Prostate gland (tissue), 2 donors: Measurements from ENCODE around the gene DLL1. TPM values are rescaled to one million over a fixed set of nuclear protein-coding genes. Genes with fewer than 3 reads are reported as not detected.

Experiments used
- DNase-seq: peaks from one replicate; pipeline ENCODE4 v3.0.0-alpha.2; 2019; ENCODE audit warnings: low spot score
- H3K27ac ChIP-seq, 2 donors: fragments of 200-600 bp; sonication (generic); 2 replicates each; pipeline ENCODE4 v1.5.1; 2017 to 2019
- H3K27me3 ChIP-seq: fragments of 200-600 bp; sonication (generic); replicated peaks from 2 replicates; pipeline ENCODE4 v1.5.1; 2019; ENCODE audit not compliant: insufficient read depth
- H3K36me3 ChIP-seq, 2 donors: fragments of 200-600 bp; sonication (generic); 1 replicate in 1 of 2; 2 replicates in 1 of 2; pipeline versions ENCODE4 v1.5.1 to v1.8.1; 2017 to 2019
- H3K4me1 ChIP-seq: fragments of 200-600 bp; sonication (generic); replicated peaks from 2 replicates; pipeline ENCODE4 v1.5.1; 2019
- H3K4me3 ChIP-seq, 2 donors: fragments of 200-600 bp; sonication (generic); 2 replicates each; pipeline ENCODE4 v1.5.1; 2017 to 2019
- H3K9me3 ChIP-seq: fragments of 200-600 bp; sonication (generic); 2 replicates; pipeline ENCODE4 v1.5.1; 2017
- POLR2A ChIP-seq: fragments of 450-650 bp; IDR thresholded peaks from one replicate; pipeline ENCODE4 v1.6.1; 2016; ENCODE audit warnings: antibody characterized with exemption, mild to moderate bottlenecking
- POLR2AphosphoS5 ChIP-seq: sonication (generic); formaldehyde crosslinking; IDR thresholded peaks from one replicate; pipeline ENCODE4 v1.6.1; 2017; ENCODE audit warnings: antibody characterized with exemption
- WGBS: methylation state at CpG from one replicate; pipeline ENCODE4 v1.1.5; 2018; 5-methylcytosine and 5-hydroxymethylcytosine counted together
- intact Hi-C: fragments of 100-400 bp; cut with DNase I; formaldehyde crosslinking; loops from one replicate; pipeline ENCODE4 v1.14.2; 2022
- total RNA-seq, 2 donors: library from RNA; depleted of rRNA; stranded (reverse); fragments of >200 nt; gene quantifications; one replicate each; pipeline ENCODE4 v1.1.0, GENCODE V29; 2016
- TF ChIP-seq, protein P1 (sequence below), 4 experiments: fragments of 200-600 bp in 2 of 4; fragments of 450-650 bp in 2 of 4; sonication (generic) in 2 of 4; IDR thresholded peaks; 1 replicate in 3 of 4; 2 replicates in 1 of 4; pipeline ENCODE4 v1.5.1; 2016 to 2019; ENCODE audit warnings: antibody characterized with exemption in 4 of 4, mild to moderate bottlenecking in 2 of 4, moderate library complexity in 2 of 4

DLL1 gene
- total RNA-seq, 2 donors from 2014 or later, result 16.0 to 40.4 TPM

DNA sequence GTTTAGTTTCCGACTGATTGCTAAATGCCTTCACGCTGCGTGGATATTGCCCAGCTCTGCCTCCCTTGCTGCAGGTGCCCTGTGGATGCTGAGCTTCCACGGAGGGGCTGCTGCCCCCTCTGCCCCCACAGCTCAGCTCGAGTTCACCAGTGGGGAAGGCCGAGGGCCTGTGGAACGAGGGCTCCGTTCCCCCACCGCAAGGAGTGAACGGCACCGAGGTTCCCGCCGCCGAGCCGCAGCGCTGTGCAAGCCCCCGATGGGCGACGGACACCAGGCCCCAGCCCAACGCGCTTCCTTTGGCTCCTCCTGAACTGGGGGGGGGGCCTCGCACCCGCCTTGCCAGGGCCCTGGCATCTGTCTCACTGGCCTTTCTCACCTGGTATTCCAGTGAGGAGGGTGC is 17.7 kb downstream of the DLL1 start:
- Histone ChIP-seq H3K4me1 (no peaks in the 10 kb centered on the region), H3K36me3 (no peaks in the 10 kb centered on the region), H3K27me3 (no peaks in the 10 kb centered on the region), H3K9me3 (no peaks in the 10 kb centered on the region), H3K4me3 (no peak overlapping the region), H3K27ac (no peak overlapping the region)
- DNase-seq, result no peak
- 98% methylated on average over 18 of the region's 23 CpGs for WGBS
- TF ChIP-seq POLR2AphosphoS5 (no peak), POLR2A (no peak)
- TF ChIP-seq, protein P1, sequence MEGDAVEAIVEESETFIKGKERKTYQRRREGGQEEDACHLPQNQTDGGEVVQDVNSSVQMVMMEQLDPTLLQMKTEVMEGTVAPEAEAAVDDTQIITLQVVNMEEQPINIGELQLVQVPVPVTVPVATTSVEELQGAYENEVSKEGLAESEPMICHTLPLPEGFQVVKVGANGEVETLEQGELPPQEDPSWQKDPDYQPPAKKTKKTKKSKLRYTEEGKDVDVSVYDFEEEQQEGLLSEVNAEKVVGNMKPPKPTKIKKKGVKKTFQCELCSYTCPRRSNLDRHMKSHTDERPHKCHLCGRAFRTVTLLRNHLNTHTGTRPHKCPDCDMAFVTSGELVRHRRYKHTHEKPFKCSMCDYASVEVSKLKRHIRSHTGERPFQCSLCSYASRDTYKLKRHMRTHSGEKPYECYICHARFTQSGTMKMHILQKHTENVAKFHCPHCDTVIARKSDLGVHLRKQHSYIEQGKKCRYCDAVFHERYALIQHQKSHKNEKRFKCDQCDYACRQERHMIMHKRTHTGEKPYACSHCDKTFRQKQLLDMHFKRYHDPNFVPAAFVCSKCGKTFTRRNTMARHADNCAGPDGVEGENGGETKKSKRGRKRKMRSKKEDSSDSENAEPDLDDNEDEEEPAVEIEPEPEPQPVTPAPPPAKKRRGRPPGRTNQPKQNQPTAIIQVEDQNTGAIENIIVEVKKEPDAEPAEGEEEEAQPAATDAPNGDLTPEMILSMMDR (IDR thresholded peaks at IDR 0.05), result no peak
- intact Hi-C loops, result no loop called here

DNA sequence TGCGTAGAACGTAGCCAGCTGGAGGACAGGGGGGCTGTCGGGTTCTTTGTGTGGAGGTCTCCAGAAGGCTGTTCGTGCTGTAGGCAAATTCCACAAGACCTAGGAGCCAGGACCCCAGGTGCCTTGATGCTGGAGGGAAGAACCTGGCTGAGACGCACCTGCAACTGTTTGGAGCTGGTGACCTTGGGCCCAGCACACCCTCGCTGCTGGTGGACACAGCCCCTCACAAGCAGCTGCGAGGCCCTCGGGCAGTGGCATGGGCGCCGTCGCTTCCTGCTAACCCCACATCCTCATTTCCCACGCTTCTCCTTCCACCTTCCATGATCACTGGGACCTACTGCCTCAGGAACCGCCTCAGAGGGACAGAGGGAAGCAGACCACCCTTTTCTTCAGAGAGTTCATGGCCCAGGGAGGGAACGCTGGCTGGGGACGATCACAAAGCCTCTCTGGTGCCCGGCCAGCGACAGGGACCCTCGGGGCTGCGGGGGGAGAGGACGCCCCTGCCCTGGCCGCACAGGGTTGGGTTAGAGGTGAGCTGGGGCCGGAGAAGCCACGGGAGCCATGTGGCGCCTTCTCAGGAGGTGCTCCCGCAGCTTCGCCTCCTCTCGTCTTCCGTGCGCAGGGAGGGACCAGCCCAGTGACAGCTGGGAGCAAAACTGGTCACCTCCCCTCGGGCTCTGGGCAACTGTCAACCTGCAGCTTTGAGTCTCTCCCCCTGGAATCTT is 18.4 kb downstream of the DLL1 start:
- TF ChIP-seq, protein P1 (IDR thresholded peaks at IDR 0.05), result no peak
- no peak for TF ChIP-seq POLR2AphosphoS5
- TF ChIP-seq POLR2A, result no peak
- Histone ChIP-seq H3K4me1 (no peaks in the 10 kb centered on the region), H3K27me3 (no peaks in the 10 kb centered on the region), H3K36me3 (no peaks in the 10 kb centered on the region), H3K9me3 (no peaks in the 10 kb centered on the region), H3K27ac (no peak overlapping the region), H3K4me3 (no peak overlapping the region)
- 84% methylated on average over 29 of the region's 30 CpGs for WGBS
- intact Hi-C loops, result no loop called here
- no peak for DNase-seq

DNA sequence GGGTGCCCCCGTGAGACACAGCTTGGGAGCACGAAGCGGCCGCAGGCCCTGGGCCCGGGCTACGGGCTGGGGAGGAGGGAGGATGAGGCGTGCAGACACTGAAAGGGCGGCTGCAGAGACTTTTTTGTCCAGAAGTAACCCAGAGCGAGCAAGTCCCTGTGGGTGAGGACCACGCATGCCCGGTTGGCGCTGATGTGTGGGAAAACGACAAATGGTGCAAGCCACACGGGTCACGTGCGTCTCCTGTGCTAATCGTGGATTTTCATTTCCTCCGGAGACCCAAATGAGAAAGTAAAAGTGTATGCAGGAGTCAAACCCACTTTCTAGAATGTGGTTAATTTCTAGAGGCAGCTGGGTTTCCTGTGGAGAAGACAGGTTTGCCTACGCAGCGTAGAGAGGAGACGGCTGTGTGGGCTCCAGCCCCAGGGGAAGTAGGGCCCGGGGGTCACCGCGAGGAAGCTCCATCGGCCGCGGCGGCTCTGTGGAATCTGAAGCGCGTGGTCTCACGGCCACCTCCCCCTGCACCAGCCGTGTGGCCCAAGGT is 19.0 kb downstream of the DLL1 start:
- H3K4me3 ChIP-seq, result no peak overlapping the region
- WGBS, result 88% methylated on average over 31 of the region's 32 CpGs
- H3K36me3 ChIP-seq, result no peaks in the 10 kb centered on the region
- intact Hi-C loops, result no loop called here
- no peaks in the 10 kb centered on the region for H3K27me3 ChIP-seq
- TF ChIP-seq, protein P1 (IDR thresholded peaks at IDR 0.05), result no peak
- TF ChIP-seq POLR2AphosphoS5 (no peak), POLR2A (no peak)
- DNase-seq, result no peak
- H3K9me3 ChIP-seq, result no peaks in the 10 kb centered on the region
- H3K4me1 ChIP-seq, result no peaks in the 10 kb centered on the region
- H3K27ac ChIP-seq, result no peak overlapping the region

DNA sequence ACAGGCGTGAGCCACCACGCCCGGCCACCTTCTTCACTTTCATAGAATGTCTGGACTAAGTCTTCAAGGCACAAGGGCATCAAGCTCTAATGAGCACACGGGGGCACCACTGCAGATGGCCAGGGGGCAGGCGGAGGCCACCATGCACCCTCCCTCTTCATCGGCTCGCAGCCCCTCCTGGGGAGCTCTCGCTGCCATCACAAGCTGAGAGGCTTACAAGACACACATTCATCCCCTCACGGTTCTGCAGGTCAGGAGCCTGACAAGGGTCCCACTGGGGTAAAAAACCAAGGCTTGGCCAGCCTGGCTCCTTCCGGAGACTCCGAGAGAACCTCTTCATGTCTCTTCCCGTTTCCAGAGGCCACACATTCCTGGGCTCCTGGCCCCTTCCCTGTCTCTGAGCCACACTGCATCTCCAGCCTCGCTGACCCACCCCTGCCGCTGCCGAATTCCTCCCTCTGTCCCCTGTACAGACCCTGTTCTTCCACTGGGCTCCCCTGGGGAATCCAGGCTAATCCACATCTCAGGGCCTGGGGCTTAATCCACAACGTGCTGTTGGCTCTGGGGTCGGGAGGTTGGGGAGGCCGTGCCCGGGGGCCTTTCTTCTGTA is 19.8 kb downstream of the DLL1 start:
- no peak for TF ChIP-seq POLR2AphosphoS5
- no peak for TF ChIP-seq POLR2A
- TF ChIP-seq, protein P1 (IDR thresholded peaks at IDR 0.05), result no peak
- intact Hi-C loops, result no loop called here
- Histone ChIP-seq H3K36me3 (no peaks in the 10 kb centered on the region), H3K27ac (no peak overlapping the region), H3K27me3 (no peaks in the 10 kb centered on the region), H3K9me3 (no peaks in the 10 kb centered on the region), H3K4me1 (no peaks in the 10 kb centered on the region), H3K4me3 (no peak overlapping the region)
- WGBS, result 92% methylated on average over 19 of the region's 19 CpGs
- no peak for DNase-seq
